HFF-Myc (cell line): ENCODE results near the gene MTMR11.
A peak's percentile ranks its signal among the peaks of the same experiment; 100 is the strongest.
"Not testable (repeated sequence)": the region's sequence is repeated elsewhere in the genome, so short reads cannot be mapped to it uniquely, and the experiment has no call there.

Source experiments
- DNase-seq: peaks from one replicate; pipeline ENCODE4 v3.0.0-alpha.2; 2011; ENCODE audit warnings: low read depth; ENCODE audit errors: extremely low read depth
- H3K4me3 ChIP-seq: replicated peaks from 2 replicates; pipeline ENCODE4 v1.5.1; 2011; ENCODE audit warnings: low read depth, mild to moderate bottlenecking, control low read depth, low read length
- TF ChIP-seq, protein P1 (sequence below): IDR thresholded peaks from 2 replicates; pipeline ENCODE4 v1.5.1; 2012; ENCODE audit warnings: mild to moderate bottlenecking, low read depth, low read length, control low read depth; ENCODE audit errors: missing control alignments

The MTMR11 gene

GRCh38 chr1:149903836-149904491, 32.7 kb downstream of the MTMR11 start:
- H3K4me3 ChIP-seq: no peak overlapping the region
- no peak for DNase-seq
- TF ChIP-seq, protein P1, sequence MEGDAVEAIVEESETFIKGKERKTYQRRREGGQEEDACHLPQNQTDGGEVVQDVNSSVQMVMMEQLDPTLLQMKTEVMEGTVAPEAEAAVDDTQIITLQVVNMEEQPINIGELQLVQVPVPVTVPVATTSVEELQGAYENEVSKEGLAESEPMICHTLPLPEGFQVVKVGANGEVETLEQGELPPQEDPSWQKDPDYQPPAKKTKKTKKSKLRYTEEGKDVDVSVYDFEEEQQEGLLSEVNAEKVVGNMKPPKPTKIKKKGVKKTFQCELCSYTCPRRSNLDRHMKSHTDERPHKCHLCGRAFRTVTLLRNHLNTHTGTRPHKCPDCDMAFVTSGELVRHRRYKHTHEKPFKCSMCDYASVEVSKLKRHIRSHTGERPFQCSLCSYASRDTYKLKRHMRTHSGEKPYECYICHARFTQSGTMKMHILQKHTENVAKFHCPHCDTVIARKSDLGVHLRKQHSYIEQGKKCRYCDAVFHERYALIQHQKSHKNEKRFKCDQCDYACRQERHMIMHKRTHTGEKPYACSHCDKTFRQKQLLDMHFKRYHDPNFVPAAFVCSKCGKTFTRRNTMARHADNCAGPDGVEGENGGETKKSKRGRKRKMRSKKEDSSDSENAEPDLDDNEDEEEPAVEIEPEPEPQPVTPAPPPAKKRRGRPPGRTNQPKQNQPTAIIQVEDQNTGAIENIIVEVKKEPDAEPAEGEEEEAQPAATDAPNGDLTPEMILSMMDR: no peak

DNA sequence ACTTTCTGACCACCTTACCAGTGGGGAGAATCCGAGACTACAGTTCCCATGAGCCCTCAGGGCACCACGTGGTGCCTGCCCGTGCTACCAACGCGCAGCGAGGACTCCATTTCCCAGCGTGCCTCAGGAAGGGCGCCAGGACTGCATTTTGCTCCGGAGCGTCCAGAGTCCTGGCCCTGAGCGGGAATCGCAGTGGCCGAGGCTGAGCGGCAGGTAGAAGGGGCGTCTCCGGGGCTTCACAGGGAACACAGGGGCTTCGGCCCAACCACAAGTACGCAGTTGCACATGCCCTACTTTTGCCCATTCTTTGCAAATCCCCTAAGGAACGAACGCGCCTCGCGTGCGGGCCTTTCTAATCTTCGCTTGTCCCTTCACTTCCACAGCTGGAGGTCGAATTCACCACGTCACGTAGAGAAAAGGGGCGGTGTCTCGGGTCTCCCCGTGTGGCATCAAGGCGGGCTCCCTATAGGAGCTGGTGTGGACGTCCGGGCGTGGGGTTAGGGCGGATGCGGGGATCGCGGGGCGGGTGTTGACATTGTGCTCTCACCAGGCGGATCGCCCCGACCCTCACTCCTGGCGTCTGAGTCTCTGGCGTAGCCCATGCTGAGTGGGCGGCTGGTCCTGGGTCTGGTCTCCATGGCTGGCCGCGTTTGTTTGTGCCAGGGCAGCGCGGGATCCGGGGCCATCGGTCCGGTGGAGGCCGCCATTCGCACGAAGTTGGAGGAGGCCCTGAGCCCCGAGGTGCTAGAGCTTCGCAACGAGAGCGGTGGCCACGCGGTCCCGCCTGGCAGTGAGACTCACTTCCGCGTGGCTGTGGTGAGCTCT, 37.0 kb downstream of the MTMR11 start, which contains the start of gene BOLA1:
BOLA1 (plus strand) TSS at position 109 of the 825 bp plus-strand sequence; CDS start at position 601, 492 bp downstream.
- DNase-seq: peak; percentile 81
- TF ChIP-seq, protein P1: no peak

GRCh38 chr1:149896575-149896974, 40.1 kb downstream of the MTMR11 start:
- TF ChIP-seq, protein P1: no peak
- DNase-seq: no peak
- no peak overlapping the region for H3K4me3 ChIP-seq

More for the DNA sequence above, 37.0 kb downstream of the MTMR11 start, which contains the start of gene BOLA1:
- peak within 1 kb of the TSS; percentile 61 for H3K4me3 ChIP-seq

- H3K4me3 ChIP-seq: peak overlapping the region; percentile 57
- TF ChIP-seq, protein P1: no peak
- no peak for DNase-seq
Measured at GRCh38 chr1:149888999-149889289, 47.7 kb downstream of the MTMR11 start.

- H3K4me3 ChIP-seq: peak overlapping the region; percentile 57
- DNase-seq: no peak
- TF ChIP-seq, protein P1: peak; percentile 61
Measured at GRCh38 chr1:149888247-149888998, 48.3 kb downstream of the MTMR11 start.

DNA sequence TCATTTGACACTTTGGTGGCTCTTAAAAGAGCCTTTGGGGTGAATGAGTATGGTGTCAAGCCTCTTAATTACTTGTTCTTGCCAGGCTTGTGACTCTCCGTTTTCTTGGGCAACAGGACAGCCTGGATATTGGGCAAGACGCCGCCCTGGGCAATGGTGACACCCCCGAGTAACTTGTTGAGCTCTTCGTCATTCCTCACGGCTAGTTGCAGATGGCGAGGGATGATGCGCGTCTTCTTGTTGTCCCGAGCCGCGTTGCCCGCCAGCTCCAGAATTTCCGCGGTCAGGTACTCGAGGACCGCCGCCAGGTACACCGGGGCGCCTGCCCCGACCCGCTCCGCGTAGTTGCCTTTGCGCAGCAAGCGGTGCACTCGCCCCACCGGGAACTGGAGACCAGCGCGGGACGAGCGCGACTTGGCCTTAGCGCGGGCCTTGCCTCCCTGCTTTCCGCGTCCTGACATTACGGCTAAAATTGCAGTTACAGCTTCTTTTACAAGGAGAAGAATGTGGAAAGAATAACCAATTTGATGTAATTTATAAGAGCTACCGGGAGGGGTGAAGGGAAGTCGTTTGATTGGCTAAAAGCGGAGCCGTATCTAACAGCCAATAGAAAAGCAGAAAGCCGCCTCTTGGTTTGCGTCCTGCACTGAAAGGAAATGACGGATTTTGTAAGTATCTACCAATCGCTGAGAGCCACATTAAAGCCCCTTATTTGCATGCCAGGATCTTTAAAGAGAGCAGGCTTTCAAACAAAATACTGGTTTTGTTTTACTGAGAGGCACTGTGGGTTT, 49.0 kb downstream of the MTMR11 start:
- H3K4me3 ChIP-seq: peak overlapping the region; percentile 57
- DNase-seq: peak; percentile 97
- TF ChIP-seq, protein P1: no peak

GRCh38 chr1:149887196-149887455, 49.6 kb downstream of the MTMR11 start:
- H3K4me3 ChIP-seq: peak overlapping the region; percentile 57
- not testable (repeated sequence) for DNase-seq
